RKO (cell line): ENCODE data around the gene CLSTN2.
A peak's percentile ranks its signal among the peaks of the same experiment; 100 is the strongest.

ENCODE experiments used
- DNase-seq: peaks from one replicate; pipeline ENCODE4 v3.0.0-alpha.2; 2016; ENCODE audit warnings: low spot score

The CLSTN2 gene

GRCh38 chr3:140007081-140007480 lies 72.1 kb downstream of the CLSTN2 start:
- DNase-seq: no peak

- DNase-seq: no peak
Measured at GRCh38 chr3:140007911-140008869, 73.2 kb downstream of the CLSTN2 start.

GRCh38 chr3:140010391-140010790 lies 75.4 kb downstream of the CLSTN2 start:
- DNase-seq: no peak

GRCh38 chr3:140011086-140011485 lies 76.1 kb downstream of the CLSTN2 start:
- no peak for DNase-seq

- DNase-seq: no peak
Measured at GRCh38 chr3:140011611-140012277, 76.8 kb downstream of the CLSTN2 start.

- no peak for DNase-seq
Measured at GRCh38 chr3:140013220-140013619, 78.2 kb downstream of the CLSTN2 start.

GRCh38 chr3:140014831-140015495 lies 80.0 kb downstream of the CLSTN2 start:
- no peak for DNase-seq

GRCh38 chr3:140015741-140016140 lies 80.8 kb downstream of the CLSTN2 start:
- no peak for DNase-seq

- DNase-seq: no peak
Measured at GRCh38 chr3:140018556-140018955, 83.6 kb downstream of the CLSTN2 start.

- no peak for DNase-seq
Measured at GRCh38 chr3:140019946-140020345, 85.0 kb downstream of the CLSTN2 start.

GRCh38 chr3:140020541-140020940 lies 85.6 kb downstream of the CLSTN2 start:
- no peak for DNase-seq

- DNase-seq: no peak
Measured at GRCh38 chr3:140021269-140021668, 86.3 kb downstream of the CLSTN2 start.

- DNase-seq: no peak
Measured at GRCh38 chr3:140022066-140022770, 87.2 kb downstream of the CLSTN2 start.

- DNase-seq: no peak
Measured at GRCh38 chr3:140023616-140024530, 88.9 kb downstream of the CLSTN2 start.

- no peak for DNase-seq
Measured at GRCh38 chr3:140031170-140031569, 96.2 kb downstream of the CLSTN2 start.

GRCh38 chr3:140034058-140034457 lies 99.1 kb downstream of the CLSTN2 start:
- DNase-seq: no peak

- DNase-seq: no peak
Measured at GRCh38 chr3:140035871-140036270, 100.9 kb downstream of the CLSTN2 start.

- DNase-seq: no peak
Measured at GRCh38 chr3:140050396-140050795, 115.4 kb downstream of the CLSTN2 start.

GRCh38 chr3:140051019-140051957 lies 116.3 kb downstream of the CLSTN2 start:
- peak; percentile 1 for DNase-seq
